Measurements from ENCODE around the gene RREB1.

Gene RREB1

GRCh38 chr6:7198833-7199800 lies 91.4 kb downstream of the RREB1 start:
- DNase-seq (ENCODE audit: extremely low read depth, insufficient read length): no peak
- H3K4me3 ChIP-seq (replicated peaks; ENCODE audit: low read depth, low read length): no peak overlapping the region
- no peak for TF ChIP-seq CTCF (IDR thresholded peaks at IDR 0.05; ENCODE audit: insufficient read depth, low read length, poor library complexity, severe bottlenecking)
- H3K27me3 ChIP-seq (replicated peaks; ENCODE audit: control insufficient read depth, insufficient read depth, low read length): no peaks in the 10 kb centered on the region
- peaks cover 8% of the 10 kb centered on the region for H3K36me3 ChIP-seq (ENCODE audit: control insufficient read depth, insufficient read depth, low read length)

- peaks cover 5% of the 10 kb centered on the region for H3K36me3 ChIP-seq (ENCODE audit: control insufficient read depth, insufficient read depth, low read length)
- no peaks in the 10 kb centered on the region for H3K27me3 ChIP-seq (replicated peaks; ENCODE audit: control insufficient read depth, insufficient read depth, low read length)
- H3K4me3 ChIP-seq (replicated peaks; ENCODE audit: low read depth, low read length): no peak overlapping the region
- TF ChIP-seq CTCF (IDR thresholded peaks at IDR 0.05; ENCODE audit: insufficient read depth, low read length, poor library complexity, severe bottlenecking): no peak
- DNase-seq (ENCODE audit: extremely low read depth, insufficient read length): no peak
Measured at GRCh38 chr6:7200598-7201443, 93.1 kb downstream of the RREB1 start.

- peaks cover 4% of the 10 kb centered on the region for H3K36me3 ChIP-seq (ENCODE audit: control insufficient read depth, insufficient read depth, low read length)
- DNase-seq (ENCODE audit: extremely low read depth, insufficient read length): no peak
- TF ChIP-seq CTCF (IDR thresholded peaks at IDR 0.05; ENCODE audit: insufficient read depth, low read length, poor library complexity, severe bottlenecking): no peak
- no peaks in the 10 kb centered on the region for H3K27me3 ChIP-seq (replicated peaks; ENCODE audit: control insufficient read depth, insufficient read depth, low read length)
- H3K4me3 ChIP-seq (replicated peaks; ENCODE audit: low read depth, low read length): no peak overlapping the region
Measured at GRCh38 chr6:7201444-7201731, 93.6 kb downstream of the RREB1 start.

GRCh38 chr6:7201732-7202541 lies 94.2 kb downstream of the RREB1 start:
- Histone ChIP-seq H3K27me3 (replicated peaks; ENCODE audit: control insufficient read depth, insufficient read depth, low read length) (no peaks in the 10 kb centered on the region), H3K36me3 (ENCODE audit: control insufficient read depth, insufficient read depth, low read length) (peaks cover 7% of the 10 kb centered on the region), H3K4me3 (replicated peaks; ENCODE audit: low read depth, low read length) (peak overlapping the region; percentile 13)
- TF ChIP-seq CTCF (IDR thresholded peaks at IDR 0.05; ENCODE audit: insufficient read depth, low read length, poor library complexity, severe bottlenecking): no peak
- DNase-seq (ENCODE audit: extremely low read depth, insufficient read length): peak; percentile 83

- H3K4me3 ChIP-seq (replicated peaks; ENCODE audit: low read depth, low read length): no peak overlapping the region
- DNase-seq (ENCODE audit: extremely low read depth, insufficient read length): no peak
- peaks cover 6% of the 10 kb centered on the region for H3K36me3 ChIP-seq (ENCODE audit: control insufficient read depth, insufficient read depth, low read length)
- TF ChIP-seq CTCF (IDR thresholded peaks at IDR 0.05; ENCODE audit: insufficient read depth, low read length, poor library complexity, severe bottlenecking): no peak
- no peaks in the 10 kb centered on the region for H3K27me3 ChIP-seq (replicated peaks; ENCODE audit: control insufficient read depth, insufficient read depth, low read length)
Measured at GRCh38 chr6:7202950-7203349, 95.2 kb downstream of the RREB1 start.
